Measurements from ENCODE around the gene MARCHF5.

DNA sequence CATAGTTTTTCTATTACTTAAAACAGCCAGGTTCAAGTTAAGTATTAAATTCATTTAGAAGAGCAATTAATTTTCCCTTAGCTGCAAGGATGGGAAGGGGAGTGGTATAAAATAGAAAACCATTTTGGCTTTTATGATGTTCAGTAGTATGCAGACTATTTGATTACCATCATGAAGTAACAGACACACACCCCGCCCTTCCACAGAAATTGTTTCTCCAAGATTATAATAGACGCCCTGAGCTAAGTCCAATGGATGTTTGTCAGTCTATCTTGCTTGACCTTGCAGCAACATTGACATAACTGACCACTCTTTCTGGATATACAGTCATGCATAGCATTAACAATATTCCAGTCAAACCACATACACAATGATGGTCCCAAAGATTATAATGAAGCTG lies 42.4 kb upstream of the MARCHF5 start:
- TF ChIP-seq, protein P1, sequence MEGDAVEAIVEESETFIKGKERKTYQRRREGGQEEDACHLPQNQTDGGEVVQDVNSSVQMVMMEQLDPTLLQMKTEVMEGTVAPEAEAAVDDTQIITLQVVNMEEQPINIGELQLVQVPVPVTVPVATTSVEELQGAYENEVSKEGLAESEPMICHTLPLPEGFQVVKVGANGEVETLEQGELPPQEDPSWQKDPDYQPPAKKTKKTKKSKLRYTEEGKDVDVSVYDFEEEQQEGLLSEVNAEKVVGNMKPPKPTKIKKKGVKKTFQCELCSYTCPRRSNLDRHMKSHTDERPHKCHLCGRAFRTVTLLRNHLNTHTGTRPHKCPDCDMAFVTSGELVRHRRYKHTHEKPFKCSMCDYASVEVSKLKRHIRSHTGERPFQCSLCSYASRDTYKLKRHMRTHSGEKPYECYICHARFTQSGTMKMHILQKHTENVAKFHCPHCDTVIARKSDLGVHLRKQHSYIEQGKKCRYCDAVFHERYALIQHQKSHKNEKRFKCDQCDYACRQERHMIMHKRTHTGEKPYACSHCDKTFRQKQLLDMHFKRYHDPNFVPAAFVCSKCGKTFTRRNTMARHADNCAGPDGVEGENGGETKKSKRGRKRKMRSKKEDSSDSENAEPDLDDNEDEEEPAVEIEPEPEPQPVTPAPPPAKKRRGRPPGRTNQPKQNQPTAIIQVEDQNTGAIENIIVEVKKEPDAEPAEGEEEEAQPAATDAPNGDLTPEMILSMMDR (IDR thresholded peaks at IDR 0.05) = no peak
- no peak for TF ChIP-seq EZH2 (IDR thresholded peaks at IDR 0.05; ENCODE audit: borderline replicate concordance, insufficient read depth, low read depth, low read length, poor library complexity, severe bottlenecking)
